Measurements from ENCODE around the gene FAM81A.

FAM81A gene

DNA sequence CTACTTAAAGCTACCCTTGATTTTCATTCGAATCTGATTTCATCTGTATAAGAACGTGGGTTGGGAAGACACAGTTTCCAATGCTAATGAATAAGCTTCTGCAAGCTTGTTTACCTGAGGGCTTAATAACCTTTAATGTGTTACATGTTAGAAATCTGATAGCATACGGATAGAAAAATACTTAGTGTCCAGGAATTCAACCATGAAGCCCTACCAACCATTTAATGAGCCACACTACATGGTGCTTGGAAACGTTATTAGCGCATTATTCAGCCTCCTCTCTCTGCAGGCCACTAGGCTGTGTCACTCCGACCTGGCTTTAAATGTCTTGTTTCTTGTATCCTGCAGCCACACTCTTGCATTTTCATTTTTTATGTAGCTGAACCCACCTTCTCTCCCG is 1.6 kb downstream of the FAM81A start:
- DNase-seq (ENCODE audit: low read depth in 1 of 2, low spot score in 1 of 2): no peak
- peaks cover 45% of the 10 kb centered on the region for H3K27me3 ChIP-seq (ENCODE audit: insufficient read depth, poor library complexity, severe bottlenecking)
- no peak overlapping the region for H3K4me3 ChIP-seq (replicated peaks; ENCODE audit: insufficient read depth, low read length)
- H3K27ac ChIP-seq (replicated peaks): no peak overlapping the region
- TF ChIP-seq, protein P1, sequence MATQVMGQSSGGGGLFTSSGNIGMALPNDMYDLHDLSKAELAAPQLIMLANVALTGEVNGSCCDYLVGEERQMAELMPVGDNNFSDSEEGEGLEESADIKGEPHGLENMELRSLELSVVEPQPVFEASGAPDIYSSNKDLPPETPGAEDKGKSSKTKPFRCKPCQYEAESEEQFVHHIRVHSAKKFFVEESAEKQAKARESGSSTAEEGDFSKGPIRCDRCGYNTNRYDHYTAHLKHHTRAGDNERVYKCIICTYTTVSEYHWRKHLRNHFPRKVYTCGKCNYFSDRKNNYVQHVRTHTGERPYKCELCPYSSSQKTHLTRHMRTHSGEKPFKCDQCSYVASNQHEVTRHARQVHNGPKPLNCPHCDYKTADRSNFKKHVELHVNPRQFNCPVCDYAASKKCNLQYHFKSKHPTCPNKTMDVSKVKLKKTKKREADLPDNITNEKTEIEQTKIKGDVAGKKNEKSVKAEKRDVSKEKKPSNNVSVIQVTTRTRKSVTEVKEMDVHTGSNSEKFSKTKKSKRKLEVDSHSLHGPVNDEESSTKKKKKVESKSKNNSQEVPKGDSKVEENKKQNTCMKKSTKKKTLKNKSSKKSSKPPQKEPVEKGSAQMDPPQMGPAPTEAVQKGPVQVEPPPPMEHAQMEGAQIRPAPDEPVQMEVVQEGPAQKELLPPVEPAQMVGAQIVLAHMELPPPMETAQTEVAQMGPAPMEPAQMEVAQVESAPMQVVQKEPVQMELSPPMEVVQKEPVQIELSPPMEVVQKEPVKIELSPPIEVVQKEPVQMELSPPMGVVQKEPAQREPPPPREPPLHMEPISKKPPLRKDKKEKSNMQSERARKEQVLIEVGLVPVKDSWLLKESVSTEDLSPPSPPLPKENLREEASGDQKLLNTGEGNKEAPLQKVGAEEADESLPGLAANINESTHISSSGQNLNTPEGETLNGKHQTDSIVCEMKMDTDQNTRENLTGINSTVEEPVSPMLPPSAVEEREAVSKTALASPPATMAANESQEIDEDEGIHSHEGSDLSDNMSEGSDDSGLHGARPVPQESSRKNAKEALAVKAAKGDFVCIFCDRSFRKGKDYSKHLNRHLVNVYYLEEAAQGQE (IDR thresholded peaks at IDR 0.05; ENCODE audit: insufficient replicate concordance, low read depth): no peak
- TF ChIP-seq GABPA (IDR thresholded peaks at IDR 0.05; ENCODE audit: low read depth): no peak
- no peak for TF ChIP-seq POLR2AphosphoS5 (IDR thresholded peaks at IDR 0.05; ENCODE audit: low read depth)
- no peak for TF ChIP-seq SPI1 (IDR thresholded peaks at IDR 0.05; ENCODE audit: borderline replicate concordance, low read depth)
- no peak for TF ChIP-seq CTCF (IDR thresholded peaks at IDR 0.05; ENCODE audit: insufficient read depth, low read length)

GRCh38 chr15:59443341-59444072 is 5.5 kb downstream of the FAM81A start:
- DNase-seq (ENCODE audit: low read depth in 1 of 2, low spot score in 1 of 2): no peak

More at GRCh38 chr15:59443341-59444072, 5.5 kb downstream of the FAM81A start:
- no peak for TF ChIP-seq CTCF (IDR thresholded peaks at IDR 0.05; ENCODE audit: insufficient read depth, low read length)
- TF ChIP-seq, protein P1 (IDR thresholded peaks at IDR 0.05; ENCODE audit: insufficient replicate concordance, low read depth): no peak
- no peak for TF ChIP-seq POLR2AphosphoS5 (IDR thresholded peaks at IDR 0.05; ENCODE audit: low read depth)
- no peak for TF ChIP-seq GABPA (IDR thresholded peaks at IDR 0.05; ENCODE audit: low read depth)
- TF ChIP-seq SPI1 (IDR thresholded peaks at IDR 0.05; ENCODE audit: borderline replicate concordance, low read depth): no peak
- H3K4me3 ChIP-seq (replicated peaks; ENCODE audit: insufficient read depth, low read length): no peak overlapping the region
- peaks cover 27% of the 10 kb centered on the region for H3K27me3 ChIP-seq (ENCODE audit: insufficient read depth, poor library complexity, severe bottlenecking)
- no peak overlapping the region for H3K27ac ChIP-seq (replicated peaks)

Data from HL-60 (cell line).